GM19239 (cell line): ENCODE data around the gene RYR2.
"Not testable (repeated sequence)": the region's sequence is repeated elsewhere in the genome, so short reads cannot be mapped to it uniquely, and the experiment has no call there.

Source experiments
- DNase-seq: peaks from one replicate; pipeline ENCODE4 v3.0.0; 2011; ENCODE audit warnings: low spot score; ENCODE audit not compliant: insufficient read length
- FAIRE-seq: peaks from 2 replicates; lab custom pipeline; 2011; peaks lifted over from hg19 to GRCh38; lab: Jason Lieb, UNC

RYR2 gene

GRCh38 chr1:237070519-237070918 is 28.5 kb downstream of the RYR2 start:
- FAIRE-seq (no peak), DNase-seq (no peak)

- no peak for DNase-seq
- no peak for FAIRE-seq
Observed at GRCh38 chr1:237071641-237072420, 29.8 kb downstream of the RYR2 start.

DNA sequence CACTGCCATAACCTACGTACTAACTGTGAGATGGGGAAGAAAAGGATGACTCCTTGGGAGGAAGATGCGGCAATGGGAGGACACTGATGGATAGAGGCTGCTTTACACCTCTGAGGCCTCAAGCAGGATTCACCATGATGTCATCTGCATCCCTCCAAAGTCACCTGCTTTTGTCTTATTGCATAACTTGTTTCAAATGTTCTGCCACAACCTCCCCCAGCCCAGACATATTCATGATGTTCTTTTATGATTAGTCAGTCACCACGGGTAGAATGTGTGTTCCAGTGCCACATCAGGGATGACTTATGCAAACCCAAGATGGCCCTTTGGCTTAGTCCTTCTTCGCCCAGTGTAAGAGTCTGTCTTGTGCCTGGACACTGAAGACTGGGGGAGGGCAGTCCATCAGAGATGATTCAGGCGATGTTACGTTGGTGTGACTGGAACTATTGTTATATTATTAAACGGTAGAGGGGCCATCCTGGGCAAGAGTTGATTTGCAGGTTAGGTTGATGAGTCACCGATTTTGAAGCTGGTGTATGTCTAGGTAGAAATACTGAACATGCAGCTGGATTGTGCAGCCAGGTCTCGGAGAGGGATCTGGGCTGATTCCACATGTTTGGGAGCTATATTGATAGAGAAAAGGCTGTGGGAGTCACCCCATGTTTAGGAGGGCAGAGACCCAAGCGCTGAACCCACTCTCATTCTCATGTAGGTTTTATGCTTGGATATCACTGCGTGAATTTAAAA is 32.6 kb downstream of the RYR2 start:
- DNase-seq = no peak
- FAIRE-seq = no peak

DNA sequence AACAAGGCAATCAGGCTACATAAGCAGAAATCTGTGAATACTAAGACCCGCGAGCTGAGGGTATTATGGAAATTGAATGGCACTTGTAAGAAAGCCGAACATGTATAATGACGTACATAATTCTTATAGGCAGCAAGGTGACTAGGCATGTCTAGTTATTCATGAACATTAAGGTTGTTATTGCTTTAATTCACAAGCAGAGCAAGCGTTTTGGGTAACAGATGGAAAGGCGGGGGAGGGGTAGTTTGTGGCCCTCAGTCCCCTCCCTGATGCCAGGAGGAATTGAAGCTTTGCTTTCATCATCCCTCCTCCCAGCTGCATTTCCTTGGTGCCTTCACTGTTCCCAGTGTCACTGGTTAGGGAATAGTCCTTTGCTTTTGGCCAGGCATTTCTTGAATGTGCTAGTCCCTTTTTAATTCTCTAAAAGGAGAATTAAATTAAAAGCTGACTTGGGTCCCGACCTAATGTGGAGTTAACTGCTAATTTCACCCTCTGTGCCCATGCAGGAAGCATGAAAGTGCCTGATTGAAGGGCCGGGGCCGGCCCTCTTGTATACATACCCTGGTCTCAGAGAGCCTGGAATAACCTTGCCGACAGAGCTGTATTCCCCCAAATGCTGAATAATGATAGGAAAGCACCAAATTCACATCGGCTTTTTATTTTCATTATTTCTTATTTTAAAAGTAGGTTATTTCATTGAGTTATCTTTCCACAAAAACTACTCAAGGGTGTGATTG is 42.5 kb downstream of the RYR2 start:
- FAIRE-seq (no peak), DNase-seq (no peak)

DNA sequence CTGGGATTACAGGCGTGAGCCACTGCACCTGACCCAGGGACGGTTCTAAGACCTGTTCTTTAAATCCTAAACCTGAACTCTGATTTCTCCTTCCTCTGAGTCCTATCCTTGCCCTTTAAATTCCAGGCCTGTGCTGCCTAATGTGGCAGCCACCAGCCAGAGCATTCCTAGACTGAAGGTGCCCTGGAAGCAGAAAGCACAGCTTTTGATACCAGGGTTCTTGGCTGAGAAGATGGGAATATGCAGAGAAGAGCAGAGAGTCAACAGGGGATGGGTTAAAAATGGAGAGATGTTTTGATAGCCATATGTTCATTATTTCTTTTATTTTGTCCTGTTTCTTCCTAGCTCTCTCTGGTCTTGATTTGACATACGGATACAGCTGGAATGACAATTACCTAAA is 49.7 kb downstream of the RYR2 start:
- FAIRE-seq = no peak

DNA sequence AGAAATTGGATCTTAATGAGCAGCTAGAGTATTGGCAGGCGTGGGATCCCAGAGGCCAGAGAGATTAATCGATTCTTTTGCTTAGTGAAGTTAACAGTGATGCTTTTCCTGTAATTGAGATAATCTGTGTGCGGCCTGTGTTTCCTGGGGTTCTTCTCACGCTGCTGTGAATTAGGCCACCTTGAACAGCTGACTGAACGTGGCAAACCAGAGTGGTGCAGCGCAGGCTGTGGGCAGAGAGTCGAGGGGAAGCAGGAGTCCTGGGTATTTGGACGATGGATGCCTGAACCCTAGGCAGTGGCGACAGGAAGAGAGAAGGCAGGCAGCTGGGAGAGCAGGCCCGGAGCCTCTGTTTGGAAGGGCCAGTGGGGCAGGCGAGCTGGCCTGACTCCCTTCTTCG is 51.7 kb downstream of the RYR2 start:
- FAIRE-seq (no peak), DNase-seq (no peak)

More for the DNA sequence above, 49.7 kb downstream of the RYR2 start:
- no peak for DNase-seq

GRCh38 chr1:237098541-237098940 is 56.6 kb downstream of the RYR2 start:
- no peak for FAIRE-seq
- no peak for DNase-seq

GRCh38 chr1:237103021-237103420 is 61.0 kb downstream of the RYR2 start:
- FAIRE-seq (no peak), DNase-seq (no peak)

GRCh38 chr1:237104096-237104495 is 62.1 kb downstream of the RYR2 start:
- FAIRE-seq = no peak
- DNase-seq = no peak

DNA sequence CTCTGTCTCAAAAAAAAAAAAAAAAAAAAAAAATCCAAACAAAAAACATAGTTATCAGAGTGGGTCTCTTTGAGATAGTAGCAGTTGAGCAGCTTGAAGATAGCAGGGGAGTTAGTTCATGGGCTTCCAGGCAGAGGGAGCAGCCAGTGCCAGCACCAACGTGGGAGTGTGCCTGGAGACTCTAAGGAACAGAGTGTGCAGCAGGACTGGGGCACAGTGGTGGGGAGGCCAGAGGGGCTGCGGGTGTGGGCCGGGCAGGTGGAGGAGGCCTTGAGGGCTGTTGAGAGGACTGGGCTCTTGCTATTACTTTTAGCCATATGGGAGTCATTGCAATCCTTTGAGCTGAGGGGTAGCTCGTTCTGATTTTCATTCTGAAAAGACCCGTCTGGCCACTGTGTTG is 63.8 kb downstream of the RYR2 start:
- FAIRE-seq = no peak
- no peak for DNase-seq

GRCh38 chr1:237108297-237109040 is 66.5 kb downstream of the RYR2 start:
- FAIRE-seq (no peak), DNase-seq (no peak)

DNA sequence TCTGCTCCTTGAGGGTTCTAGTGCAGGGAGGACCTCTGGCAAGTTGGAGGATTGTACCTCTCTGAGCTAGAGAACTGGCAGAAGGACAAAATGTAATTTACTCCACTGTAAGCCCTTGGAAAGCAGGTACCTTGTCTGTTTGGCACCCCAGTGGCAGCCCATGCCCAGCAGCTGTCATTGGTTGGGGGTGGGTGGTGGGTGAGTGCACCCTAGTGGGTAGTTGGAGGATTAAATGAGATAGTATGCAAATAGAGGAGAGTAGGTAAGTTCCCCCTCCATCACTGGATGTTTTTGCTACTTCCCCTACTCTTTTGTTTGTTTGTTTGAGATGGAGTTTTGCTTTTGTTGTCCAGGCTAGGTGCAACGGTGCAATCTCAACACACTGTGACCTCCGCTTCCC is 69.8 kb downstream of the RYR2 start:
- FAIRE-seq = no peak
- DNase-seq = no peak

DNA sequence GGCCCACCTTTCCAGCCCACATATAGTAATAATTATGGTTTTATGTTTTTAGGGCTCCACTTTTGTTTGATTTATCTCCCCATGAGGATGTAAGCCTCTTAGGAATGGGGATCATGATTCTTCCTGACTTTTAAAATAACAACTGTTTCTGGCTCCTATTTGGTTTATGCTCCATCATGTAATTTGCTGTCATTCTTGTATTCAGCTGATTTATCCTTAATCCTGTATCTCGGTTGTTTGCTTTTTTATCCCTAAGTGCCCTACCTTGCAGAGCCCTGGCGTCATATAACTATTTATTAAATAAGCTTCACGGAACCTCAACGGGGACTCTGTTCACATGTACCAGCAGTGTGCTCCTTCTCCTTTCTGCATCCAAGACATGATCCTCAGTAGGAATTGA is 70.7 kb downstream of the RYR2 start:
- DNase-seq (no peak), FAIRE-seq (no peak)

- DNase-seq (no peak), FAIRE-seq (no peak)
Observed at GRCh38 chr1:237115035-237115434, 73.1 kb downstream of the RYR2 start.

DNA sequence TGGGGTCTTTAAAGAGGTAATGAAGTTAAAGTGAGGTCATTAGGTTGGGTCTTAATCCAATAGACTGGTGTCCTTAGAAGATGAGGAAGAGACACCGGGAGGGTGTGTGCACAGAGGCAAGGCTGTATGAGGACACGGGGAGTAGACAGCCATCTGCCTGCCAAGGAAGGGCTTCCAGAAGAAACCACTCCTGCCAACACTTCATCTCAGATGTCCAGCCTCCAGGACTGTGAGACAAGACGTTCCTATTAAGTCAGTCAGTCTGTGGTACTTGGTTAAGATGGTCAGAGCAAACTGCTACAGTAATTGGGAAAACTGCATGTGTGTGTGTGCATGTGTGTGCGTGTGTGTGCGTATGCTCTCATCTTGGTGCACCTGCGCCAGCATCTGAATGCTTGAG is 77.1 kb downstream of the RYR2 start:
- DNase-seq = no peak
- no peak for FAIRE-seq

- DNase-seq = no peak
- no peak for FAIRE-seq
Observed at GRCh38 chr1:237120683-237121082, 78.7 kb downstream of the RYR2 start.

GRCh38 chr1:237124856-237125462 is 83.0 kb downstream of the RYR2 start:
- FAIRE-seq (peak; percentile 63), DNase-seq (peak; percentile 29)

DNA sequence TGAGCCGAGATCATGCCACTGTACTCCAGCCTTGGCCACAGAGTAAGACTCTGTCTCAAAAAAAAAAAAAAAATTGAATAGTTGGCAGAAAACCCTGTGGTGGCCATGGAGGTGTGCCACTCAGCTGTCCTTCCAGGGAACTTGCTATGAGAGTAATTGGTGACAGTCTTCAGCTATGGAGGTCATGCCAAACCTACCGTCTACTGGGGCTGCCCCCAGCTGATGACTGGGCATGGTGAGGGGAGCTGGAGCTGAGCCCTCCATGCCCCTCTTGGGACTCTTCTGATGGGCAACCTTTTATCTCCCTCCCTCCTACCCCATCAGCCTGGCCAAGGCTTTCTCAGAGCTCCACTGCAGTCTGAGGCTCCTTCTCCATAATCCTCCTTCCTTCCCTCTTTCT is 84.2 kb downstream of the RYR2 start:
- no peak for FAIRE-seq
- no peak for DNase-seq

DNA sequence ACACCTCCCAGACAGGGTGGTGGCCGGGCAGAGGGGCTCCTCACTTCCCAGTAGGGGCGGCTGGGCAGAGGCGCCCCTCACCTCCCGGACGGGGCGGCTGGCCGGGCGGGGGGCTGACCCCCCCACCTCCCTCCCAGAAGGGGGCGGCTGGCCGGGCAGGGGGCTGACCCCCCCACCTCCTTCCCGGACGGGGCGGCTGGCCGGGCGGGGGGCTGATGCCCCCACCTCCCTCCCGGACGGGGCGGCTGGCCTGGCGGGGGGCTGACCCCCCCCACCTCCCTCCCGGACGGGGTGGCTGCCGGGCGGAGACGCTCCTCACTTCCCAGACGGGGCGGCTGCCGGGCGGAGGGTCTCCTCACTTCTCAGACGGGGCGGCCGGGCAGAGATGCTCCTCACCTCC is 85.3 kb downstream of the RYR2 start:
- not testable (repeated sequence) for DNase-seq, FAIRE-seq

GRCh38 chr1:237133921-237134320 is 91.9 kb downstream of the RYR2 start:
- DNase-seq (no peak), FAIRE-seq (no peak)
